Astrocyte (in vitro differentiated cells and primary cell): ENCODE data around the gene HS6ST1. TPM values are rescaled to one million over a fixed set of nuclear protein-coding genes. Genes with fewer than 3 reads are reported as not detected.

Source experiments
- DNase-seq: peaks from one replicate; pipeline ENCODE4 v3.0.0-alpha.2; 2010; ENCODE audit warnings: low read depth
- FAIRE-seq: peaks from 2 replicates; lab custom pipeline; 2011; peaks lifted over from hg19 to GRCh38; lab: Jason Lieb, UNC
- H2AFZ ChIP-seq: 2 replicates; pipeline ENCODE4 v1.6.0; 2012; ENCODE audit warnings: low read depth, low read length, inconsistent platforms
- H3K27ac ChIP-seq: 2 replicates; pipeline ENCODE4 v1.5.1; 2011; ENCODE audit warnings: low read depth, low read length, inconsistent platforms
- H3K27me3 ChIP-seq: 2 replicates; pipeline ENCODE4 v1.6.0; 2011; ENCODE audit warnings: low read length, inconsistent platforms; ENCODE audit not compliant: insufficient read depth
- H3K36me3 ChIP-seq: 2 replicates; pipeline ENCODE4 v1.5.1; 2011; ENCODE audit warnings: low read length, inconsistent platforms; ENCODE audit not compliant: insufficient read depth
- H3K4me1 ChIP-seq: 2 replicates; pipeline ENCODE4 v1.5.1; 2011; ENCODE audit warnings: low read length, inconsistent platforms; ENCODE audit not compliant: insufficient read depth
- H3K4me2 ChIP-seq: 2 replicates; pipeline ENCODE4 v1.6.0; 2012; ENCODE audit warnings: low read length, inconsistent platforms
- H3K4me3 ChIP-seq: 2 replicates; pipeline ENCODE4 v1.5.1; 2011; ENCODE audit warnings: low read depth, mild to moderate bottlenecking, low read length, inconsistent platforms; ENCODE audit not compliant: insufficient read depth
- H3K79me2 ChIP-seq: 2 replicates; pipeline ENCODE4 v1.6.0; 2012; ENCODE audit warnings: mild to moderate bottlenecking, low read length, inconsistent platforms; ENCODE audit not compliant: insufficient read depth
- H3K9ac ChIP-seq: 2 replicates; pipeline ENCODE4 v1.6.0; 2012; ENCODE audit warnings: mild to moderate bottlenecking, low read length, inconsistent platforms
- H3K9me3 ChIP-seq: 2 replicates; pipeline ENCODE4 v1.5.1; 2012; ENCODE audit warnings: low read depth, mild to moderate bottlenecking, low read length, inconsistent platforms; ENCODE audit not compliant: insufficient read depth
- H4K20me1 ChIP-seq: 2 replicates; pipeline ENCODE4 v1.6.0; 2012; ENCODE audit warnings: low read length, inconsistent platforms; ENCODE audit not compliant: insufficient read depth
- H3K27ac Mint-ChIP-seq: one replicate; pipeline ENCODE4 v1.8.0; 2021; ENCODE audit warnings: mild to moderate bottlenecking, mixed read lengths; ENCODE audit not compliant: unreplicated experiment
- H3K27me3 Mint-ChIP-seq: one replicate; pipeline ENCODE4 v1.8.0; 2021; ENCODE audit warnings: low read depth, mixed read lengths; ENCODE audit not compliant: unreplicated experiment
- H3K36me3 Mint-ChIP-seq: one replicate; pipeline ENCODE4 v1.8.0; 2021; ENCODE audit warnings: low read depth, mixed read lengths; ENCODE audit not compliant: unreplicated experiment
- H3K4me1 Mint-ChIP-seq: one replicate; pipeline ENCODE4 v1.8.0; 2021; ENCODE audit warnings: low read depth, mixed read lengths; ENCODE audit not compliant: unreplicated experiment
- H3K4me3 Mint-ChIP-seq: one replicate; pipeline ENCODE4 v1.8.0; 2021; ENCODE audit warnings: mild to moderate bottlenecking, moderate library complexity, mixed read lengths; ENCODE audit not compliant: unreplicated experiment
- H3K9me3 Mint-ChIP-seq: one replicate; pipeline ENCODE4 v1.8.0; 2021; ENCODE audit warnings: mild to moderate bottlenecking, mixed read lengths; ENCODE audit not compliant: unreplicated experiment
- EZH2 ChIP-seq: IDR thresholded peaks from 2 replicates; pipeline ENCODE4 v1.6.1; 2012; ENCODE audit warnings: mild to moderate bottlenecking, low read length, inconsistent platforms; ENCODE audit not compliant: insufficient read depth
- total RNA-seq: library from RNA; stranded (reverse); gene quantifications from 2 replicates; pipeline ENCODE4 v1.2.1, GENCODE V29; 2021
- TF ChIP-seq, protein P1 (sequence below): IDR thresholded peaks from 2 replicates; pipeline ENCODE4 v1.5.1; 2011; ENCODE audit warnings: low read depth, mild to moderate bottlenecking, inconsistent platforms, low read length, moderate library complexity; ENCODE audit not compliant: insufficient read depth

Gene HS6ST1
- total RNA-seq, 1 donor from 2014 or later = 20.5 TPM

DNA sequence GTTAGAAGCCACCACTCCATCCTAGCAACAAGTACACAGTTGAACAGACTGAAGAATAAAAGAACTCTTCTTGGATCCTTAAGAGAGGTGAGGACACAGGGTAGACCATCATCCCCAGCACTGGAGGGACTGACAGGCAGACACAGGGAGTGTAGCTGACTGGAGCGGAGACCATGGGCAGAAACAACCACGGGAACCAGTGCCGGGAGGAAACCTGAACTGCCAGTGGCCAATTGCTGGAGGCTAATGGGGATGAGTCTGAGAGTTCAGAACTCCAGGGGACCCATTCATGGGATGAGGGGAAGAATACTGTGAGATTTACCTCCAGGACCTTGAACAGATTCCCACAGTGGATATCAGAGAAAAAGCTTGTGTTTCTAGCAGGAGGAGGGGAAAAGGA, 76.8 kb downstream of the HS6ST1 start:
- H3K4me3 ChIP-seq = no peak overlapping the region
- Mint-ChIP-seq H3K27ac (no peak overlapping the region), H3K4me3 (no peak overlapping the region), H3K27me3 (peaks cover 8% of the 10 kb centered on the region), H3K9me3 (no peaks in the 10 kb centered on the region), H3K4me1 (peaks cover 12% of the 10 kb centered on the region), H3K36me3 (no peaks in the 10 kb centered on the region)
- no peaks in the 10 kb centered on the region for H4K20me1 ChIP-seq
- no peak for DNase-seq
- no peaks in the 10 kb centered on the region for H3K27me3 ChIP-seq
- TF ChIP-seq EZH2 = no peak
- TF ChIP-seq, protein P1, sequence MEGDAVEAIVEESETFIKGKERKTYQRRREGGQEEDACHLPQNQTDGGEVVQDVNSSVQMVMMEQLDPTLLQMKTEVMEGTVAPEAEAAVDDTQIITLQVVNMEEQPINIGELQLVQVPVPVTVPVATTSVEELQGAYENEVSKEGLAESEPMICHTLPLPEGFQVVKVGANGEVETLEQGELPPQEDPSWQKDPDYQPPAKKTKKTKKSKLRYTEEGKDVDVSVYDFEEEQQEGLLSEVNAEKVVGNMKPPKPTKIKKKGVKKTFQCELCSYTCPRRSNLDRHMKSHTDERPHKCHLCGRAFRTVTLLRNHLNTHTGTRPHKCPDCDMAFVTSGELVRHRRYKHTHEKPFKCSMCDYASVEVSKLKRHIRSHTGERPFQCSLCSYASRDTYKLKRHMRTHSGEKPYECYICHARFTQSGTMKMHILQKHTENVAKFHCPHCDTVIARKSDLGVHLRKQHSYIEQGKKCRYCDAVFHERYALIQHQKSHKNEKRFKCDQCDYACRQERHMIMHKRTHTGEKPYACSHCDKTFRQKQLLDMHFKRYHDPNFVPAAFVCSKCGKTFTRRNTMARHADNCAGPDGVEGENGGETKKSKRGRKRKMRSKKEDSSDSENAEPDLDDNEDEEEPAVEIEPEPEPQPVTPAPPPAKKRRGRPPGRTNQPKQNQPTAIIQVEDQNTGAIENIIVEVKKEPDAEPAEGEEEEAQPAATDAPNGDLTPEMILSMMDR = no peak
- FAIRE-seq = no peak
- H3K9ac ChIP-seq = no peak overlapping the region
- no peak overlapping the region for H3K4me2 ChIP-seq
- no peaks in the 10 kb centered on the region for H3K36me3 ChIP-seq
- no peak overlapping the region for H3K27ac ChIP-seq
- H2AFZ ChIP-seq = no peak overlapping the region
- no peaks in the 10 kb centered on the region for H3K79me2 ChIP-seq
- H3K4me1 ChIP-seq = peaks cover 8% of the 10 kb centered on the region
- H3K9me3 ChIP-seq = no peaks in the 10 kb centered on the region

DNA sequence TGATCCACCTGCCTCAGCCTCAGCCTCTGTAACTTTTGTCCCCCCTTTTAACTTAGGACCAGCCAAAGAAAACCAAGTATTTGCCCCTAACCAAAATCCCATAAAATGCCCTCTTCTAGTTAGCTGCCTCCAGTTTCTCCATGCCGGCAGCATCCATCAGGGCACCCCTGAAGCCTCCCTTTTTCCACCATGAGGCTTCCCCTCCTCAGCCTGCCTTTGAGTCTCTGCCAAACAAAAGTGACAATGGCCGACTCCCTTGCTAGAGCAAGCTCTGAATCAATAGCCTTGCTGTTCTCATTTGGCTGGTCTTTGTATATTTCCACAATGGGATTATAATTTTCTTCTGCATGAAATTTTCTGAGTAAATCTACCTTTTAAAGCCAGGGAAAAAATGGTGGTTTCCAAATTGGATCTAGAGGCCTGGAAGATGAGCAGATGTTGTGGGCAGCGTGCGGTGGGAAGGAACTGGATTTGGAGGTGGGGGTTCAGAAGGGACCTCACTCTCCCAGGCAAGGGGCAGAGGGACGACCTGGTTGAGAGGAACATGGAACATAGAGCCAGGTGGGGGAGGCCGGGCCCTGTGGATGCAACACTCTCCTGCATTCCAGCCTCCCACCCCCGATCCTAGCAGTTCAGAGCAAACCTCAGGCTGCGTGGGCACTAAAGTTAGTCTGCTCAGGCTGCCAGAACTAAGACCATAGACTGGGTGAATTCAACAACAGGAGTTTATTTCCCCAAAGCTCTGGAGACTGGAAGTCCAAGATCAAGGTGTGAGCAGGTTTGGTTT, 80.6 kb downstream of the HS6ST1 start:
- H3K36me3 Mint-ChIP-seq = no peaks in the 10 kb centered on the region
- H3K4me3 ChIP-seq = no peak overlapping the region
- H3K9me3 Mint-ChIP-seq = no peaks in the 10 kb centered on the region
- no peaks in the 10 kb centered on the region for H3K79me2 ChIP-seq
- H3K27me3 Mint-ChIP-seq = peaks cover 10% of the 10 kb centered on the region
- peak; percentile 5 for DNase-seq
- H3K4me1 Mint-ChIP-seq = peaks cover 19% of the 10 kb centered on the region
- no peaks in the 10 kb centered on the region for H3K36me3 ChIP-seq
- H3K27ac Mint-ChIP-seq = no peak overlapping the region
- no peak overlapping the region for H3K4me3 Mint-ChIP-seq
- no peak overlapping the region for H3K27ac ChIP-seq
- H3K9ac ChIP-seq = no peak overlapping the region
- H4K20me1 ChIP-seq = no peaks in the 10 kb centered on the region
- H3K4me2 ChIP-seq = no peak overlapping the region
- no peaks in the 10 kb centered on the region for H3K9me3 ChIP-seq
- H3K27me3 ChIP-seq = no peaks in the 10 kb centered on the region
- peaks cover 18% of the 10 kb centered on the region for H3K4me1 ChIP-seq
- TF ChIP-seq, protein P1 = no peak
- no peak for TF ChIP-seq EZH2
- FAIRE-seq = no peak
- H2AFZ ChIP-seq = no peak overlapping the region

DNA sequence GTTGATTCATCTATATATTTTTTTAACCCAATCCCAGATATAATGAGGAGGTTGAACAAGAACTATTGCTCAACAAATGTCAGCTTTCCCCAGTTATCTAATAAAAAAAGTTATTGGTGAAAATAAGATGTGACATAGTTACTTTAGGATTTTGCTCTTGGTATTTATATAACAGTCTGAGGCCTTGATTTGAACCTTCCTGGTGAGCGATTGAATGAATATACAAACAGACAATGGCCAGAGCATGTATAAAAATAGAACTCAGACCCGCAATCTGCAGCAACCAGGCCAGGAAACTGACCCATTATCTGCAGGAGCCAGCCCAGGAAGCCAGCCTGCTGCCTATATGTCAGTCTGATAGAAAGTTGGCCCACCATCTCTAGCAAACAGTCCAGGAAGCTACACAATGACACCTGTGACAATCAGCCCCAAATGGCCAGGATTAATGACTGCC, 81.6 kb downstream of the HS6ST1 start:
- no peak for FAIRE-seq

More for the DNA sequence above, 81.6 kb downstream of the HS6ST1 start:
- TF ChIP-seq EZH2 = no peak
- peaks cover 19% of the 10 kb centered on the region for H3K4me1 Mint-ChIP-seq
- H3K79me2 ChIP-seq = no peaks in the 10 kb centered on the region
- H3K27ac ChIP-seq = peak overlapping the region; percentile 80
- no peak overlapping the region for H2AFZ ChIP-seq
- peak; percentile 83 for DNase-seq
- peaks cover 8% of the 10 kb centered on the region for H3K27me3 Mint-ChIP-seq
- peak overlapping the region; percentile 75 for H3K4me2 ChIP-seq
- peak overlapping the region; percentile 43 for H3K9ac ChIP-seq
- no peaks in the 10 kb centered on the region for H4K20me1 ChIP-seq
- H3K36me3 Mint-ChIP-seq = no peaks in the 10 kb centered on the region
- no peak overlapping the region for H3K4me3 ChIP-seq
- no peaks in the 10 kb centered on the region for H3K9me3 ChIP-seq
- no peaks in the 10 kb centered on the region for H3K9me3 Mint-ChIP-seq
- H3K36me3 ChIP-seq = no peaks in the 10 kb centered on the region
- H3K4me3 Mint-ChIP-seq = no peak overlapping the region
- peak overlapping the region; percentile 34 for H3K27ac Mint-ChIP-seq
- peaks cover 25% of the 10 kb centered on the region for H3K4me1 ChIP-seq
- no peaks in the 10 kb centered on the region for H3K27me3 ChIP-seq
